Epidermal melanocyte (primary cell): ENCODE data around the gene CEP104.

Experiments used
- DNase-seq: peaks from one replicate; pipeline ENCODE4 v3.0.0; 2011; ENCODE audit warnings: low spot score; ENCODE audit not compliant: insufficient read length

Gene CEP104

GRCh38 chr1:3779912-3780416, 77.0 kb downstream of the CEP104 start:
- no peak for DNase-seq

DNA sequence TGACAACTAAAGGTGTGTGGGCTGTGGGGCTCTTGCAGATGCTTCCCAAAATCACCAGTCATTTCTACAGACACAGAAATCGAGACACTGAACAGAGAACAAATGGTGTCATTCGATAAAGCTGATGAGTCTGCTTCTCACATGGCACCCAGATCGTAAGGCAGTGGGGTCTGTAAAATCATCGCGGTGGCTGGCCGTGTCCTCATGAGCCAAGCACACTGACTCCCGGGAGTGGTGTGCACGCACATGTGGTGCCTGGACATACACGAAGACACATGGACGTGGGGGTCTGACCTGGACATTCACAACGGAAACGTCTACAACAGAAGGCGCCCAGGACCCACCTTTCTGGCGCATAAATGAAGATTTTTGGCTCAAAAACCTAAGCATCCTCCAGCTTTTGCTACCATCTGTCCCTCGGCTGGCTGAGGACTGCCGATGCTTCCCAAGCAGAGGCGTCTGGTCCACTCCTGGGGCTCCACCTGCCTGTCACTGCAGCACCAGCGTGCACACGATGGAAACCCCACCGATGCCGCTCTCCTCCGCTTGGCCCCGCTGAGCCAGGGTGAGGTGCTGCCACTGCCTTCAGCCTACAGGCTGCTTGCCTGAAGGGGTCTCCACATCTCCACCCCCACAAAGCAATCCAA, 77.6 kb downstream of the CEP104 start:
- DNase-seq: no peak

DNA sequence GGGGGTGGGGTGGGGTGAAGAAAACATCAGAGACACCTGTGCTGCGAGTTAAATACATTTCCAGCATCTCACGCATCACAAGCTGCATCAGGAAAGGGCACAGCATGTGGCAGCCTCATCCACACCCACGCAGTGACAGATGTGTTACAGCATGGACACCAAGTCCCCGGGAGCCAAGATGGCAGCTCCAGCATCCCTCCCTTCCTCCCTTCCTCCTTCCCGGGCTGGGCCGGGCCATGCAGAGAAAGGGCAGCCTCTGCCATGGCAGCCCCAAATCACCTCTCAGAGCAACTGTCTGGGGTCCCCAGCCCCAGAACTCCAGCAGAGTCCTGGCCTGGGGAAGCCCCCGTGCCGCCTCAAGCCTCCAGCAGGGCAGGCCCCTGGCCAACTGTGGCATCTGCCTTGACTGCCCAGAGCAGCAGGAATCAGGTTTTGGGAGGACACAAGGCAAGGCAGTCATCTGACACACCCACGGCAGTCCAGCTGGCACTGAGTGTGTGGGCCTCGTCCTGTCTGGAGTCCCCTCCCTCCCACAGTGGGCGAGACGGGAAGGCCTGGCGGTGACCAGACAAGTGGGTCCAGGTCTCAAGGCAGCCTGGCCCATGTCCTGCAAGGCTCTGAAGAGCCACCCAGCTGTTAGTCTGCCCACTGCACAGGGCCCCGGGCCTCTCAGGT, 78.3 kb downstream of the CEP104 start:
- DNase-seq: no peak

DNA sequence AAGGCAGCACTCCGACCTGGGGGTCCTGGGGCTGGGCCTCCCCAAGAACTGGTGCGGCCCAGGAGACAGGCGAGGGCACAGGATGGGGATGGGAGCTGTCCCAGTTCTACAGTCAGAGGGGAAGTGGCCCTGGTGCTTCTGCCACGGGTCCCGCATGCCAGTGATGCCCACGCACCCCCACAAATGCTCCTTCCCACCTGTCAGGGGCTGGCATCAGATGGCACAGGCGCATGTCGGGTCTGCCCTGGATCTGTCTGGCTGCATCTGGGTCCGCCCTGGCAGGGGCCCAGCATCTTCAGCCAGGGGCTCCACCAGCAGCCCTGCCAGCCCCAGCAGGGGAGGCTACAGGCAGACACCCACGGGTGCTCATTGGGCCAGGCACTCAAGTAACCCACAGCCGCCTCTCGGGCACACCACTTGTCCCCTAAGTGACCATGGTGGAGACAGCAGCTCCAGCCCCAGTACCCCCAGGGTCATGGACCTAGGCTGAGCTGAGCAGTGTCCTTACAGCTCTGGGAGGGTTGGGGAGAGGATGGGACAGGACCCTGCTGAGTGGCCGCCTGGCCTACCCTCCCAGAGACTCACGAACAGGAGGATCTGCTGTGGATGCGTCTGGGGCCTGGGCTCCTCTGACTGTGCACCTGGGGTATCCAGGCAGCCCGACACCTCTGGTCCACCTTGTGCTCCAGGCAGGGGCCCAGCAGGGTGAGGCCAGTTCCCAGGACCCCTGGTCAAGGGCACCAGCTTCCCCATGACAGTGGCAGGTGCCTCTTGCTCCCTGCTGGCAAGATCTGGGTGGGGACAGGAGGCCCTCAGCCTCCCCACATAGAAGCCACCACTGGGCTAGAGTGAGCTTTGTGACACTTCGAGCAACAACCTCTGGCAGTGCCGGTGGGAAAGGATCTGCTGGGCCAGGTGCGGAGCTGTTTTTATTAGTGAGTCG, 79.1 kb downstream of the CEP104 start:
- DNase-seq: no peak

GRCh38 chr1:3777078-3777547, 79.9 kb downstream of the CEP104 start:
- no peak for DNase-seq

DNA sequence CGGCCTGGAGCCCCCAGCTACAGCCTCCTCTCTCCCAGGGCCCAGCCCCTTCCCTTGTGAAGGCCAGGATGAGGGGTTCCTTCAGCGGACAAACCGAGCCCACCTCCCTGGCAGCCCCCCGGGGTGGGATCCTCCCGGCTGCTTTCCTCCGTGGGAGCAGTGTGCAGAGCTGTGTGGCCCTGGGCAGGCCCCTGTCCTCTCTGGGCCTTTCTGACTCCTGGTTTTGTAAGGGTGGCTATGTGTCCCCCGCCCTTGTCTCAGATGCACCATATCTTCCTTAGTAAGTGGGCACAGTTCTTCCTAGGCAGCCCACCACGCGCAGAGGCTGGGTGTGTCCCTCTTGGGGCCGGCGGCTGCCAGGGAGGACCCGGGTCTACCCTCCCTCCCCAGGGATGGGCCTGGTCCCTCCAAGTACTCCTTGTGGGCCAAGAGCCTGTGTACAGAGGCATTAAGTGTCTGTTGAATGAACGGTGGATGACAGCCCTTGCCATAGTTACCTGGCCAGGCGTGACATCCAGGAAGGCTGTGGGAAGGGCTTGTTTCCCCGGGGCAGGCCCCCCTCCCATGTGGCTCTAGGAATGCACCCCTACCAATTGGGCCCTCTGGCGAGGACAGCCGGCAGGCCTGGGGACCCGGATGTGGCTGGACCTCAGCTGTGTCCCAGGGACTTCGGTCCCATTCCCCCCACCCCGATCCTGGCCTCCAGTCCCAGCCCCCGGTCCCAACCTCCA, 80.6 kb downstream of the CEP104 start:
- DNase-seq: no peak

DNA sequence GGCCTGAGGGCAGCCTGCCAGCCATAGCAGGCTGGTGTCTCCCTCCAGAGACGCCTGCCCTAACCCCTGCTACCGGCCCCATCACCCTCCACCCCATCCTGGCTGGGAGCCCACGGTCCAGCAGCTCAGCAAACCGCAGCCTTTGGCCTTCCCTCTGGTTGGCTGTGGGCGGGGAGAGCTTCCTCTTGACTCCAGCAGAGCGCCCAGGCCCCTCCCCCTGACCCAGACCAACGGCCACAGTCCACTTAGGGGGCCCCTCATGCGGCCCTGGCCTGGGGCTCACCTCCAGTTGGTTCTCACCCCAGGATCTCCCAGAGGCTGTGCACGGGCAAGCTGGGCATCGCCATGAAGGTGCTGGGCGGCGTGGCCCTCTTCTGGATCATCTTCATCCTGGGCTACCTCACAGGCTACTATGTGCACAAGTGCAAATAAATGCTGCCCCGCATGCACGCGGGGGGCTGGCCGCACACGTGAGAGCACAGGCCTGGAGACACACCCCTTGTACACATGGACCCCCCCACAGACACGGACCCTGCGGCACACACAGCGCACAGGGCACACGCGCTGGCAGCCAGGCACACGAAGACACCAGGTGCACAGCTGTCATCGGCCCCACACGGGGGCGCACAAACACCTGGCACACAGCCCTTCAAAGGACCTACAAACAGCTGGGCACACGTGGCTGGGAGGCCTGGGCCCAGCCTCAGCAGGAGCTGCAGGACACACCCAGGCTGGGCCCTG, 81.4 kb downstream of the CEP104 start:
- DNase-seq: peak; percentile 73

DNA sequence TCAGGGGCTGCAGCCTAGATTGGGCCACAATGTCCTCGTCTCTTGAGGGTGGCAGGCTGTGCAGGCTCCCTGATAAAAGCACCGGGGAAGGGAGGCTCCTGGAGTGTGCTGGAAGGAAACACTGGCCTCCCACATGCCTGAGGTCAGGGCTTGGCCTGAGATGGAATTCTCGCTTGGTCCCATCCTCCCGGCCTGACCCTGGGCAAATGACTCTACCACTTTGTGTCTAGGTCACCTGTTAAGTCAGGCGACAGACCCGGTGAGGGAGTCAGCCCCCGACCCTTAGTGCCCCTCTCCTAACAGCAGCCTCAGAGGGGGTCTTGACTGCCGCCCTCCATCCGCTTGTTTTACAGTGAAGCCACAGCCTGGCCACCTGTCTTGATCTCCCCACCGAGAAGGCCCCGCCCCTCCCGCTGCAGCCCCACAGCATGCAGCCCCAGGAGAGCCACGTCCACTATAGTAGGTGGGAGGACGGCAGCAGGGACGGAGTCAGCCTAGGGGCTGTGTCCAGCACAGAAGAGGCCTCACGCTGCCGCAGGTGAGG, 82.0 kb downstream of the CEP104 start:
- no peak for DNase-seq

DNA sequence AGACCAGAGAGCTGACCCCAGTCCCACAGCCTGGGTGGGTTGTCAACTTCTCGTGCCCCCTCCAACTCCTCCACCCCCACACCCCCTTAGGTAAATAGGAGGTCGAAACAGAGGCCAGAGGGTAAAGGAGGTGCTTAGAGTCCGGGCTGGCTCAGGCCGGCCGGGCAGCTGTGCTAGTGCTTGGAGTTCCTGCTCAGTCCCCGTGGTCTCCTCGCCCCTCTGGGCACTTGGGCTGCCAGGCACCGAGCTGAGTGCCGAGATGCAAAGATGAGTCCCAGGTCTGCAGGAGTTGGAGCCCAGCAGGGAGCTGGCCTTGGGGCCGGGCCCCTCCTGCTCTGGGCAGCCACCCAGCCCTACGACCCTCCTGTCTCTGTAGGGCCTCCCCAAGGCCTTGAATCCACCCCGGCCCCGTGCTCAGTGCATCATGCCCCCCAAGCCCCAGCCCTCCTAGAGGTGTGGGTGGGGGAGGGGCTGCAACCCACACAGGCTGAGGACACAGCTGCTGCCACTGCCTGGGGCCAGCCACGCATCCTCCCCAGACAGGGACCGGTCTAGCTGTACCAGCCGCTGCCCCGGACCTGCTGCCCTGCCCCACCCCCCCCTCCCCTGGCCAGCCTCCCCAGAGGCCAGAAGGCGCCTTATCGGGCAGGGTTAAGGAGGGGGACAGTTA, 82.6 kb downstream of the CEP104 start:
- DNase-seq: no peak

DNA sequence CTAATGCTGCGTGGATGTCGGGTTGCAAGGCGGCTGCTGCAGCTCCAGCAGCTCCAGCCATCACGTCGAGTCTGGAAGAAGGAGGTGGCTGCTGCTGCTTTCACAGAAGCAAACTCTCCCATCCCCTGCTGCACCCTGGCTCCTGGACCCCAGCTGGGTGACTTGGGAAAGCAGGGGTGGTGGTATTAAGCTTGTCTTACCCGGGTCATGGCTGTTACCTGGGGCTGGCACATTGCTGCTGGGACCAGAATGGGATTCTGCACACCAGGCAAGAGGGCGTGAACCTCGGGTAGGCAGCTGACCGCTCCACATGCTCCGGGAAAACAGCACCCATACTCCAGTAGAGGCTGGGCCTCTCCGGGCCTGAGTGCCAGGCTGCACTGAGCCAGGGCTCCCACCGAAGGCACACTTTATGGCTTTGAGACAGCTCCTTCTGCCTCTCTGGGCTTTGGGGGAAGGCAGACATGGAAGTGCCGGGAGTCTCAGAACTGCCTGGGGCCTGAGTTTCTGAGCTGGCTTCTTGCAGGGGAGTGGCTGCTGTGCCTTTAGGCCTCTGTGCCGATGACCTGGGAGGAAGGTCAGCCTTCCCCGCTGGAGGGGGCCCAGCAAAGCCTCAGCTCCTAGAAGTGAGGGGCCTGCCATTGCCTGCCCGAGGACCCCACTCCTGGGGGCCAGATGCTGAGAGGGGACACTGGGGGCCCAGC, 83.3 kb downstream of the CEP104 start:
- DNase-seq: no peak

DNA sequence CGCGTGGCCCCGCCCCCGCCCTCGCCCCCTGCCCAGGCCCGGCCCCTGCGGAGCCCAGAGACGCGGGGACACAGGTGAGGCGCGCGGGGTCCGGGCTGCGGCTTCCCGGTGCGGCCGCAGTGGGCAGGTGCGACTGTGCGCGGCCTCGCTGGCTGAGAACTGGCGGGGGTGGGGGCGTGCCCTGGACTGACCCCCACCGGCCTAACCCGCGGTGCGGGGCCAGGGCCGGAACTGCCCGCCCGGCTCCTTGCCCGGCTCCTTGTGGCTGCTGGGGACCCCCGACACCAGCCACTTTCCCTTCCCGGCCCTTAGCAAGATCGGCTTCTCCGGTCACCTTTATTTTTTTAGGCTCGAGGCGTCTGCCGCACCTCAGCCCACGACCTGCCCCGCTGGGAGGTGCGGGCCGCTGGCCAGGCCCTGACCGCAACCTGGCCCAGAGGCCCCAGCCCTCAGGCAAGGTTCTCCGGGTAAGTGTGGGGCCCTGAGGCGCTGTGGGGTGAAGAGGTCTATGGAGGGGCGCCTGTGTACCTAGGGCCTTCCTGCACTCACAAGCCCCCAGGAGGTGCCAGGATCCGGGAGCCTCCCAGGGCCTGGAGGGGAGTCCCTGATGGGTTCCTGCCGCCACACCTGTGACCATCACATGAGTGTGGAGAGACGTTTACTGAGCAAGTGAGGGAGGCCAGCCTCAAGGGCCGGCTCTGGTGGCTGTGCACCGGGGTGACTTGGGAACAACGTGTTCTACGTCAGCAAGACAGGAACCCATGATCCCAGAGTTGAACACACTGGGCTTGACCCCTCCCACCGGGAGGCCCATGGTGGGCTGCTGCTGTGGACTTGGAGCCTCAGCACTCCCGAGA, 84.1 kb downstream of the CEP104 start, which contains the start of gene SMIM1:
Gene SMIM1, plus strand, starts transcription at position 35 of the 857 bp plus-strand sequence. CDS start 2,625 bp downstream, outside the sequence.
- peak; percentile 19 for DNase-seq

- DNase-seq: peak; percentile 96
These were observed 84.8 kb downstream of the CEP104 start for GRCh38 chr1:3772027-3772714.

- DNase-seq: no peak
These were observed 85.6 kb downstream of the CEP104 start for GRCh38 chr1:3771108-3772026.

DNA sequence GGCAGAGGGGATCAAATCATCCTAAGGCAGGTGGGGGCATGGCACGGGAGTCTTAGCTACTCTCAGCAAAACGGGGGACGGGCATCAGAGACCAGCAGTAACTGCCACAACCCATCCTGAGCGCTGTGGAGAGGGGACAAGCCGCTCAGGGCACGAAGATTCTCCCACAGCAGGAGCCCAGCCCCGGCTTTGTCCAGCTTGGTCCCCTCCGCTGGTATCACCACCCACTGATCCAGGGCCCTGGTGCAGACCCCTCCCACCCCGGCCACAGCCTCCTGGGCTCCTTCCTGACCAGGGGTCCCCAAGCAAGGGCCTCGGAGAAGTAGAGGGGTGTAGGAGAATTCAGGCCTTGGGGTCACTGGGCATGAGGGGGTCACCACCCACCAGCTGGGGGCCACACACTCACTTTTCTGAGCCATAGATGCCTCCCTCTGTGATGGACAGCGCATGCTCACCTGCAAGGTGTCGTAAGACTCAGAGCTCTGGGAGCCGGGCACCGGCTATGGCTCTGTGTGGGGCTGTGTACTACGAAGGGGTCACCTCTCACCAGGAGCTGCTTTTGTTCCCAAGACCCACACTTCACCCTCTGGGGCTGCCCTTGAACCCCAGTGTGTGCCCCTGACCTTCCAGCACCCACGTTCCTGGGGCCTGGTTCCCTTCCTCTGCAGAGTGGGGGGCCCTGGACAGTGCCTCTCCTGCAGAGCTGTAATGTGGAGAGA, 86.8 kb downstream of the CEP104 start:
- no peak for DNase-seq

- DNase-seq: no peak
These were observed 88.1 kb downstream of the CEP104 start for GRCh38 chr1:3768811-3769390.
